GM10847 (cell line): ENCODE results near the gene RAD23B.

Experiments used
- POLR2A ChIP-seq: IDR thresholded peaks from 2 replicates; pipeline ENCODE4 v1.6.1; 2011; ENCODE audit not compliant: insufficient read length; ENCODE audit errors: extremely low read depth

The RAD23B gene

DNA sequence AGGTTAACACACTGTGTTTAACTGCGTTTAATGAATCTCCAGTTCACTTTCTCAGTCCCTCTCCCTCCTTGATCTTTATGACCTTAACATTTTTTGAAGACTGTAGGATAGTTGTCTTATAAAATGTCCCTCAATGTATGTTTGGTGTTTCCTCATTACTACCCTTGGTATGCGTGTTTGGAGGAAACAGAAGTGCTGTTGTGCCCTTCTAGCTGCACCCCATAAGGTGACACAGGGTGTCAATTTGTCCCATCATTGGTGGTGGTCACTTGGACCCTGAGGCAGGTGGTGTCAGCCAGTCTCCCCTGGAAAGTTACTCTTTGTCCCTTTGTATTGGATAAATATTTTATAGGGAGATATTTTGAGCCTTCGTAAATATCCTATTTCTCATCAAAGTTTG, 52.3 kb downstream of the RAD23B start:
- no peak for TF ChIP-seq POLR2A

DNA sequence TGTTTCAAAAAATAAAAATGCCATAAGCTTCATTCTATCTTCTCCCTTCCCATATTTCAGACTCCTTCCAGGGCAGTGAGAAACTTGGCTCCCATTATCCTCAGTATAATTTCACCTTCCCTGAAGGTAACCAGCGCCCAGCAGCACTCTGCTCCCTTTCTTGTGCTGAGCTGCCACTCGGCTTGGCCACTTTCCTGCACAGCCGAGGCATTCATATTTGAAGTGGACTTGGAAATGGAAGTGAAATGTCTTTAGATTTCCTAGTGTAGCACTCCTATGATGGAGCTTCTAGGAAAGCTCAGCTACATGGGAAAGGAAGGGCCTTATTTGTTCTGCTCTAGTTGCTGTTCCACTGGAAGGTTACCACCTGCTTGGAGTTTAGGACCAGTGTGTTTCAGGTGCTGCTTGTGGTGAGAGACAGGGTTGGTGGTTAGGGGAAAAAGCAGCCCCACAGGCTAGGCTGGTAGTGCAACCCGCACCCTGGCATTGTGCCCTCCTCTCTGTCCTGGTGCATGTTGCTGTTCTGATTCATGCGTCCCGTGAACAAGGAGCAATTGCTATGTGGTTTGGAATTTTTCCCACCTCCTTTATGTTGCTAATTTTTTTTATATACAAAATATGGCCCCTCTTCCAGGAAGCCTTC, 53.8 kb downstream of the RAD23B start:
- TF ChIP-seq POLR2A, result no peak

DNA sequence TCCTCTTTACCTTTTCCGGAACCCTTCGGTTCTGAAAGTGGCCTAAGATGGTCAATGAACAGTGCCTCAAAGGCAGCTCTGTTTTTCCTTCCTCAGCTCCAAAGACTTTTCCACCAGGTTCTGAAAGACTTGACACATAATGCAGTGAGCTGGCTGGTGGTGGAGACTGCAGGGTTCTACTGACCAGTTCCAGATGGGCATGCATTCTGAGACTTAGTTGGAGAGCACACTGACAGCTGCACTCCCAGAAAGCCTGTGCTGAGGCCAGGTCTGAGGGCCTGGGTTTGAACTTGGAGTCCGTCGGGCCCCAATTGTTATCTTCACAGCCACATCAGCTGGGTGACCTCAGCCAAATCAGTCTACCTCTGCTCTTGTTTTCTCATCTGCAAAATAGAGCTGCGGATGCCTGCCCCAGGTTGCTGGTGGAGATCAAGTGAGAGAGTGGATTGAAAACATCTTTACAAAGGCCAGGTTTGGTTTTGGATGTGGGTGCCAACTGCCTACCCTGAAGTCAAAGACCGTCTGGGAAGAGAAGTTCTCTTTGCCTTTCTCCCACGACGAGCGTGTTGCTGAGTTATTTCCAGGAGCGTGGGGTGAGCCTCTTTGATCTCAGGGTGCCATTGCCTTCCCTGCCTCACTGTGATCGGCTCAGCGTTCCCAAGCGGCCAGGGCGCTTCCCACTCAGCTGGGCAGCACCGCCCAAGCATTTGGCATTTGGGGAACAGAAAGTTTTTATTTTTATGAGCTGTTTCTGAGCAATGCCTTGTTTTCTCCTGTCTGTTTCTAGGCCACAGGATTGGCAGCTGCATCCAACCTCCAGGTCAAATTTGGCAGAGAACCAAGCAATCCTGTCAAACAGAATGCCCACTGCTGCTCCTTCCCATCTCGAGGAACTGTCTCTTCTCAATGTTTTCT, 54.9 kb downstream of the RAD23B start:
- no peak for TF ChIP-seq POLR2A

DNA sequence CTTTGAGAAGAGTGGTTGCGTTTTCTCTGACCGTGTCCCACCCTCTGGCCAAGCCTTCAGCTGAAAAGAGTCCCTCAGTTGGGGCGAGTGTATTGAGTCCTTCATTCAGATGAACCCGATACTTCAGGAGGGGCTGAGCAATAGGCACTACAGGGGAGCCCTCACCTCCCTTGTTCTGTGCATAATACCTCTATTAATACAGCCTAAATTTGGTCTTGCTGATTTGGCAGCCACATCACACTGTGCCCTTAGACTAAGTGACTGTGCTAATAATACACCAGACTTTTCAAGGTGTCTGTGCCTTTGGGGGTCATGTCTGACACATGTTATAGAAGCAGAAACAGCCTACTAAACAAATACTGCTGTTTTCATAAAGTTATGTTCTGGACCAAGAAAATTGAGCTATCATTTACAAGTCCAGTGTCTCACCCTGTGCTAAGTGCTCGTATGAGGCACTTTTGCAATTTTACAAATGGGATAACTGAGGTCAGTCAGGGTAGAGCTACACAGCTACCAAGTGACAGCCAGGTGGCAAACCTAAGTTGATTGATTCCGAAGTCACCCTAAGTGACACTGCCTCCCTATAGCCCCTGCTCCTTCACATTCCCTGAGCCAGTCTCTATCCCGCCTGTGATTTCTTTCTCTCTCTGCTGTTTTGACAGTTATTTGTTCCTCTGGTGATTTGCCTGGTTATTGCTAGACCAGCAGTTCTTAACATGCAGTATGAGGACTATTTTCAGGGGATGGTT, 56.0 kb downstream of the RAD23B start:
- no peak for TF ChIP-seq POLR2A

DNA sequence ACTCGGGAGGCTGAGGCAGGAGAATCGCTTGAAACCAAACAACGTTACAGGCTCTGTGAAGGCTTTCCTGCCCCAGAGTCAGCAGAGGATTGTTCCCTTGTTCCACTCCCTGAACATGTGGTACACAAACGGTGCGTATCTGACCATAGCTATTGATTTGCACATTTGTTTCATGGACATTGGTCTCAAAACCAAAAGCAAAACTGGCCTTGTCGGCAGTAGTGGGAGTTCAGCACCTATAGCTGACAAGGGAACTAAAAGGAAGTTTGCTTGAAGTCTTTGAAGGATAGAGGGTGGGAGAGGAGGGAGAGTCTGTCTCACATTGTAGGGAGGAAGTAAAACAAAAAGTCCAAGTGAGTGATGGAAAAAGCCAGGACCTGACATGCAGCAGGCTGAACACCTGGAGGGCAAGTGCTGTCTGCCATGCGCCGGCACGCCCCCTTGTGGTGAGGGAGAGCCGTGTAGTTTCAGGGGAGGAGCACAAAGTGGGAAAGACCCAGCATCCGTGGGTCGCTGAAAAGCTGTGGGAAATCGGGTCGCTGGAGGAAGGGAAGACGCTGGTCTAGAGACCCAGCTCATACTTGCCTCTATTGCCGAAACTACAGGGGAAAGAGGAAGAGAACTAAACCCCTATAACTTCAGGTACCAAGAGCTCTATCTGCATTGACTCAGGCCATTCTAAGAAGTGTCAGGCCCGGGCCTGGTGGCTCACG, 58.0 kb downstream of the RAD23B start:
- TF ChIP-seq POLR2A, result no peak

DNA sequence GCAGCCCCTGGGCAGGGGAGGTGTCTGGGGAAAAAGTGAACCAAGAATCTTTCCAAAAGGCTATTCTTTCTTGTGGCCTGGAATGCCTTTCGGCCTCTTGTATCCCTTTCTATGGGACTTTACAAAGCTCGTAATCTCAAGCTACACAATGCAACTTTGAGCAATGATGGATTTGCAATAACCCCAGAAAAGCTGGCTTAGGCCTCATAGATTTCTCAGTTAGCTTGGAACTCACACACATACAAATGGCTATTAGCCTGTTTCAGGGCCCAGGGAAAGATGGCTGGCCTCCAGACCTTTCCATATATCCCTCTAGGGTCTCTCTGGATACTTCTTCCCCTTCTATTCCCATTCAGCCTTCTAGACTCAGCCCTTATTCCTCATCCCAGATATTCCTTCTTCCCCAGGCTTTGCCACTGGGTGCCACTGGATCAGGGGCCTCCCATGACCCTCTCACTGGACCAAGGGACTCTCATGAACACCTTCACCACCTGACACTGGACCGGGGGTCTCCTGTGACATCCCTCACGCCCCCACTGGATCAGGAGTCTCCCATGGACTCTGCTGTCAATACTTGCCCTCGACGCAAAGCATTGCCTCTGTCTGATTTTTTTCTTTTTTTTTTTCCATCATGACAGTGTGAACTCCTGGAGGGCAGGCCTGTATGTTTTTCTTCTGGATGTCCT, 59.5 kb downstream of the RAD23B start:
- no peak for TF ChIP-seq POLR2A

DNA sequence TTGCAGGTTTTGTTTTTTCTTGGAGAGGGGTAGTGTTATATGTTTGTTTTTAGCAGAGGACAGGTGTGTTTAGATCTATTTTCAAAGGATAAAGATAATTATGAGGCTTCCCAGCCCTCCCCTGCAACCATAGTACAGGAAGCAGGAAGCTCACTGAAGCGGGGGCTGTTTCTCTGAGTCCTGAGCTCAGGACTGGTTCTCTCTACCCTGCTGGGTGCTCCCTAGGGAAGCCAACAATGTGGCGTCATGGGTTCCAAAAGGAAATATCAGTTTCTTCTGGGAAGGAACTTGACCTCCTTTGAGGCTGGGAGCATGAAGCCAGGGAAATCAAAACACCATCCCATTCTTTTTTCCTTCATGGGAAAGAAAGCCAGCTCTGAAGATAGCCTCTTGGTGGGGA, 62.2 kb downstream of the RAD23B start:
- TF ChIP-seq POLR2A, result no peak

DNA sequence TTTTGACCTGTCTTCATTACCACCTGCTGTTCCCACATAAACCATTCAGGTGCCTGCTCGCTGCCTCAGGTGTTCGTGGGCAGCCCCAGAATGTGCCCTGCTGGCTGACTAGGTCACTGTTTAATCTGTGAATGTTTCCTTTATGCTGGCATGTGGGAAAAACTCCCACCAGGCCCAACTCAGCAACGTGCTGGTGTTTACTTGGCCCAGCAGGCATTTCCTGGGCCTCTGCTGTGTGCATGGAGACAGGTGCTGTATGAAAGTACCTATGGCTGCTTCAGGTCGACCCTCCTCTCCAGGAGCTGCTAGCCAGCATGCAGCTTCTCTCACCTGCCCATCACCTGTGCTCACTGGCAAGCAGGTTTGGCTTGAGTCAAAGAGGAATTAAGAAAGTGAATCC, 65.8 kb downstream of the RAD23B start:
- TF ChIP-seq POLR2A, result no peak

DNA sequence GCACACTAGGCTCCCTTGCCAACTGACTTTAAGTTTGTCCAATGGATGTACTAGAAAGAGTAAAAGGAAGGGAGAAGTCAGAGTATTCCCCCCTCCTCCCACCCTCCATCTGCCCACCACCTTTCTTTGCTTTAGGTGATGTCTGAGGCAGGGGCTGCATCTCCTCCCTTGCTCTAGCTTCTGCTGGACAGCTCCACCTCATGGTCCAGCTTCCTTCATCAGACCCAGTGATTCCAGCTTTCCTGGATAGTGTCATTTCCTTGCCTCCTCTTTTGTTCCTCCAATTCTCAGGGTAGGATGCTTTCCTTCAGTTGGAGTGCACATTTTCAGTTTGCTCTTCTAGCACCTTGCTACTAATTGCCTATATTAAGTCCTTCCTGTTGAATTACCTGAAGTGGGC, 67.4 kb downstream of the RAD23B start:
- no peak for TF ChIP-seq POLR2A

DNA sequence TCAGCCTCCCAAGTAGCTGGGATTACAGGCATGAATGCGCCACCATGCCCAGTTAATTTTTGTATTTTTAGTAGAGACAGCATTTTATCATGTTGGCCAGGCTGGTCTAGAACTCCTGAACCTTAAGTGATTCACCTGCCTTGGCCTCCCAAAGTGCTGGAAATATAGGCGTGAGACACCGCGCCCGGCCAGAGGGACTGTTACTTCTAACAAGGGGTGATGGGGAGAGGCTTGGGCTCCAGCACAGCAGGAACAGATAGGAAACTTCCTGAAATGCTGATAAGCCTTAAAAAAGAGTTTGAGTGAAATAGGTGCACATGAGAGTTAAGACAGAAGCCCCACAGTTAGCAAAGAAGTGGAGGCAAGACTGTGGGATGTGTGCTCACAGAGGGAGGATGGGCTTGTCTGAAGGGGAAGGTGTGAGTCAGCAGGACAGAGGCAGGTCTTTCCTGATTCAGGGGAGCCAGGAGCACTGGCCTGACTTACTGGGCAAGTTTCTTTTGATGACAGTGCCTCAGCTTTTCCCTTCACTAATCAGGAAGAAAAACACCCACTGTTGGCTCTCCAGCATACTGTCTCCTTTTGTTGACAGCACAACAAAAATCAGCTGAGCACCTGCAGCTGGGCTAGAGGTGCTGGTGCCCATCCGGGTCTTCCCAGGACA, 68.4 kb downstream of the RAD23B start:
- TF ChIP-seq POLR2A, result no peak

DNA sequence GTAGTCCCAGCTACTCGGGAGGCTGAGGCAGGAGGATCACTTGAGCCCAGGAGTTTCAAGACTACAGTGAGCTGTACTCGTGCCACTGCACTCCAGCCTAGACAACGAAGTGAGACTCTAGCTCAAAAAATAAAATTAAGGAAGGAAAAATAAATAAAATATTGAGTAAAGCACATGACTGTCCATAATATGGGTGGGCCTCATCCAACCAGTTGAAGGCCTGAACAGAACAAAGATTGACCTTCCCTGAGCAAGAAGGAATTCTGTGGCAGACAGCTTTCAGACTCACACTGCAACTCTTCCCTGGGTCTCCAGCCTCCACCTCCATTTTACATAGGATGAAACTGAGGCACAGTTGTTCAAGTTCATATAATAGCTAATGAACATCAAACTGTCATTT, 72.3 kb downstream of the RAD23B start:
- TF ChIP-seq POLR2A, result no peak

DNA sequence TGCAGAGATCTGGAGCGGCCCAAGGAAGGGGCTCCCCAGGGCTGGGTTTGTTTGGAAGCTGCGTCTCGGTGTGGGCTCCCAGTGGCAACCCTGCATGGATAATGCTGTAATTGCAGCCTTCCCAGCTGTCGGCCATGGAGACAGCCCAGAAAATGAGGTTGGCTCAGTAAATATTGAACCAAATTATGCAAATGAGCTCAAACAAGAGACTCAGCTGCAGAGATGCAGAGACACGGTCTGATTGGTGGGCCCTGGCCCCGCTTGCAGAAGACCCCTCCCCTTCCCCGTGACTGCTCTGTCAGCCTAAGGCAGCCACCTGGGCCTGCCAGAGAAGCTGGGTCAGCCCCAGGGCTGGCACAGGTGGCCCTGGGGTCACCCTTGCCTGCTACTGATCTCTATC, 75.9 kb downstream of the RAD23B start:
- no peak for TF ChIP-seq POLR2A

DNA sequence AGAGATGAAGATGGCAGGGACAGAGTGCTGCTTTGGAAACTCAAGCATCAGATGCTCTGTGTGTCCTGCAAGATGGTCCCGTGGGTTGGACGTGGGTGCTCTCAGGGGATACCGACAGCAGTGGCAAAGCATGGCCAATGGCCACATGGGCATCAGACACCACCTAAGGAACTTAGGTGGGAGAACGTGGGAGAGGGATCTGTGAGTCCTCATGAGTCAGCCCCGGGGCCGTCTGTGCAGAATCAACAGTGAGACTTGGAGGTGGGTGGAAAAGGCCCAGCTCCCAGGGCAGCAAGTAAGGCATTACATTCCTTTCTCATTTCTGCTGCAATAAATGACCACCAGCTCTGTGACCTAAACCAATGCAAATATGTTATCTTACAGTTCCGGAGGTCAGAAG, 77.0 kb downstream of the RAD23B start:
- TF ChIP-seq POLR2A, result no peak

DNA sequence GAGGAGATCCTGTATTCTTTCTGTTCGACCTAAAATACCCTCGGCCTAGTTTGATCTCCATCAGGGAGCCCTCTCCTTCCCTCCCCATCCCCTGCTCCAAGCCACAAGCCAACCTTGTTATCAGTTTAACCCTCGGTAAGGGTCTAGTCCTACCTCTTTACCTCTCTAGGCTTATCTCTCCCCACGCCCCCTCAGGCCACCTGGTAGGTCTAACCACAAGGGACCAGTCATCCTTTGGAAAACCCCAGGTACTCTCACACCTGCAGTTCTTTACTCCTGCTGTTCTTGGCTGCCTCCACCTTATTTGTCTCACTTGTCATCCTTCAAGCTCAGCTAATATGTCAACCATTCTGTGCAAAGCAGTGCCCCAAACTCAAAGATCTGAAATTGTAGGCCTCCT, 78.7 kb downstream of the RAD23B start:
- no peak for TF ChIP-seq POLR2A
